ENCODE data around the gene LRP2. TPM values are rescaled to one million over a fixed set of nuclear protein-coding genes. Genes with fewer than 3 reads are reported as not detected.

LRP2 gene
- polyA plus RNA-seq, 2 of the 4 experiments (the other 2 are of a cell fraction): 0.04 TPM; not detected in 1

GRCh38 chr2:169131587-169132512, 230.5 kb downstream of the LRP2 start:
- H3K9me3 ChIP-seq: no peaks in the 10 kb centered on the region
- no peaks in the 10 kb centered on the region for H3K4me1 ChIP-seq
- POLR2A ChIA-PET: no interaction called here
- peak; percentile 43 to 86; a peak in 3 of 6 replicates for ATAC-seq
- H3K4me2 ChIP-seq: peak overlapping the region; percentile 34; the same call in 1 of the 3 replicates
- TF ChIP-seq KDM1A (IDR thresholded peaks at IDR 0.05; ENCODE audit: low read depth) (no peak), RCOR1 (IDR thresholded peaks at IDR 0.05; ENCODE audit: low read depth, low read length) (no peak), RAD21 (conservative IDR thresholded peaks at IDR 0.05 in 1 of 2, IDR thresholded peaks at IDR 0.05 in 1 of 2) (peak; percentile 46 to 53; a peak in 4 of 5 replicates), FOSB (CRISPR knock-in tag; IDR thresholded peaks at IDR 0.05) (no peak), ELK1 (IDR thresholded peaks at IDR 0.05; ENCODE audit: low read depth, low read length) (no peak), ATOH8 (CRISPR knock-in tag; IDR thresholded peaks at IDR 0.05; ENCODE audit: low read depth) (no peak), EHMT2 (IDR thresholded peaks at IDR 0.05; ENCODE audit: low read depth) (no peak), CTCF (IDR thresholded peaks at IDR 0.05) (peak; percentile 83), ESRRA (IDR thresholded peaks at IDR 0.05; ENCODE audit: borderline replicate concordance, low read length) (no peak), SMC3 (IDR thresholded peaks at IDR 0.05) (peak; percentile 67), NR3C1 (IDR thresholded peaks at IDR 0.05) (no peak)
- CTCF ChIA-PET: interaction anchor here (0.6 to 2.5 kb wide), 33 partner anchors 9 to 667 kb away, joined by 3 to 26 read pairs (median 4); no protein-coding TSS in a partner anchor
- DNase-seq (ENCODE audit: low read depth in 1 of 2, low spot score in 1 of 2): peak; percentile 28 to 55
- FAIRE-seq: peak; percentile 85
- WGBS (ENCODE audit: missing lambda C conversion rate): 14% methylated on average over 9 of the region's 9 CpGs
- no peak overlapping the region for H3K27ac ChIP-seq
- no peak overlapping the region for H3K4me3 ChIP-seq

- WGBS (ENCODE audit: missing lambda C conversion rate): 84% methylated on average over 5 of the region's 5 CpGs
- ChIA-PET POLR2A (no interaction called here), CTCF (interaction anchor here (1.2 kb wide), 1 partner anchor 166 kb away, joined by 4 read pairs; no protein-coding TSS in a partner anchor)
- Histone ChIP-seq H3K27ac (no peak overlapping the region), H3K9me3 (no peaks in the 10 kb centered on the region), H3K4me3 (no peak overlapping the region), H3K4me1 (no peaks in the 10 kb centered on the region), H3K4me2 (no peak overlapping the region)
- ATAC-seq: no peak; a peak in 1 of 6 replicates
- FAIRE-seq: no peak
- no peak for DNase-seq (ENCODE audit: low read depth in 1 of 2, low spot score in 1 of 2)
- TF ChIP-seq JUN (IDR thresholded peaks at IDR 0.05) (no peak), RAD21 (conservative IDR thresholded peaks at IDR 0.05 in 1 of 2, IDR thresholded peaks at IDR 0.05 in 1 of 2) (no peak), HOXB13 (CRISPR knock-in tag; IDR thresholded peaks at IDR 0.05; ENCODE audit: low read depth) (no peak), EHF (CRISPR knock-in tag; IDR thresholded peaks at IDR 0.05) (no peak)
These were observed 232.6 kb downstream of the LRP2 start for GRCh38 chr2:169129703-169130243.

- ChIA-PET POLR2A (no interaction called here), CTCF (interaction anchor here (0.6 to 4.7 kb wide), 6 partner anchors 10 to 158 kb away, joined by 3 to 16 read pairs (median 6); no protein-coding TSS in a partner anchor)
- no peak overlapping the region for H3K27ac ChIP-seq
- TF ChIP-seq HOXB13 (CRISPR knock-in tag; IDR thresholded peaks at IDR 0.05; ENCODE audit: low read depth): no peak
- DNase-seq (ENCODE audit: low read depth in 1 of 2, low spot score in 1 of 2) (no peak), ATAC-seq (no peak), FAIRE-seq (no peak)
- WGBS (ENCODE audit: missing lambda C conversion rate): 60% methylated on average over 4 of the region's 4 CpGs
- no peak overlapping the region for H3K4me2 ChIP-seq
- no peaks in the 10 kb centered on the region for H3K4me1 ChIP-seq
- no peaks in the 10 kb centered on the region for H3K9me3 ChIP-seq
- H3K4me3 ChIP-seq: no peak overlapping the region
These were observed 242.5 kb downstream of the LRP2 start for GRCh38 chr2:169119851-169120250.
